Mesendoderm (in vitro differentiated cells): ENCODE results near the gene GDPD2.

ENCODE experiments used
- DNase-seq: peaks from one replicate; pipeline ENCODE4 v3.0.0; 2013
- H2AK5ac ChIP-seq: 2 replicates; pipeline ENCODE4 v1.6.1; 2013; ENCODE audit warnings: low read length, inconsistent platforms
- H2BK120ac ChIP-seq: 2 replicates; pipeline ENCODE4 v1.6.1; 2013; ENCODE audit warnings: low read depth, mild to moderate bottlenecking, low read length, moderate library complexity, mixed read lengths
- H2BK15ac ChIP-seq: replicated peaks from 2 replicates; pipeline ENCODE4 v1.6.1; 2013; ENCODE audit warnings: low read depth, mild to moderate bottlenecking, moderate library complexity
- H2BK5ac ChIP-seq: 2 replicates; pipeline ENCODE4 v1.6.1; 2013; ENCODE audit warnings: low read length, inconsistent platforms
- H3K18ac ChIP-seq: 2 replicates; pipeline ENCODE4 v1.6.1; 2013; ENCODE audit warnings: mild to moderate bottlenecking, low read length, mixed read lengths
- H3K23ac ChIP-seq: one replicate; pipeline ENCODE4 v1.6.1; 2013; ENCODE audit warnings: low read length
- H3K27ac ChIP-seq: 2 replicates; pipeline ENCODE4 v1.5.1; 2013; ENCODE audit warnings: low read depth, mild to moderate bottlenecking, inconsistent platforms, low read length, moderate library complexity
- H3K27me3 ChIP-seq: 2 replicates; pipeline ENCODE4 v1.6.1; 2013; ENCODE audit warnings: low read length, control low read depth, mild to moderate bottlenecking, inconsistent platforms; ENCODE audit not compliant: insufficient read depth, poor library complexity
- H3K36me3 ChIP-seq: 2 replicates; pipeline ENCODE4 v1.6.1; 2013; ENCODE audit warnings: low read length, inconsistent platforms; ENCODE audit not compliant: control insufficient read depth, insufficient read depth
- H3K4ac ChIP-seq: one replicate; pipeline ENCODE4 v1.6.1; 2013; ENCODE audit warnings: low read depth, mild to moderate bottlenecking, low read length, moderate library complexity
- H3K4me1 ChIP-seq: 2 replicates; pipeline ENCODE4 v1.6.1; 2013; ENCODE audit warnings: low read depth, low read length, inconsistent platforms; ENCODE audit not compliant: control insufficient read depth
- H3K4me2 ChIP-seq: 2 replicates; pipeline ENCODE4 v1.6.1; 2013; ENCODE audit warnings: low read length
- H3K4me3 ChIP-seq: 2 replicates; pipeline ENCODE4 v1.5.1; 2013; ENCODE audit warnings: mild to moderate bottlenecking, low read length
- H3K56ac ChIP-seq: one replicate; pipeline ENCODE4 v1.6.1; 2013; ENCODE audit warnings: low read length
- H3K79me1 ChIP-seq: 2 replicates; pipeline ENCODE4 v1.6.1; 2013; ENCODE audit warnings: low read length, inconsistent platforms
- H3K79me2 ChIP-seq: 2 replicates; pipeline ENCODE4 v1.6.1; 2013; ENCODE audit warnings: mild to moderate bottlenecking, low read length; ENCODE audit not compliant: control insufficient read depth, insufficient read depth
- H3K9ac ChIP-seq: 2 replicates; pipeline ENCODE4 v1.6.1; 2013; ENCODE audit warnings: low read length, inconsistent platforms
- H4K5ac ChIP-seq: one replicate; pipeline ENCODE4 v1.6.1; 2013; ENCODE audit warnings: low read length
- H4K8ac ChIP-seq: one replicate; pipeline ENCODE4 v1.6.1; 2013; ENCODE audit warnings: low read depth, mild to moderate bottlenecking, control low read depth, low read length, moderate library complexity
- WGBS: extraction: QIAGEN DNeasy Blood & Tissue Kit; methylation state at CpG from one replicate; pipeline ENCODE4 v1.1.7; 2013; ENCODE audit warnings: low lambda C conversion rate, missing lambda C conversion rate; ENCODE audit not compliant: insufficient coverage; ENCODE audit errors: extremely low coverage; 5-methylcytosine and 5-hydroxymethylcytosine counted together

Gene GDPD2

GRCh38 chrX:70470850-70471289 is 47.8 kb downstream of the GDPD2 start:
- no CpG with 5 or more reads among the region's 3 CpGs for WGBS
- no peak overlapping the region for H3K27ac ChIP-seq
- H2AK5ac ChIP-seq: no peak overlapping the region
- no peak overlapping the region for H4K5ac ChIP-seq
- no peak overlapping the region for H3K4me3 ChIP-seq
- H2BK120ac ChIP-seq: no peak overlapping the region
- no peak overlapping the region for H3K23ac ChIP-seq
- no peak overlapping the region for H3K56ac ChIP-seq
- H3K27me3 ChIP-seq: no peaks in the 10 kb centered on the region
- no peak overlapping the region for H3K4me2 ChIP-seq
- H2BK5ac ChIP-seq: no peak overlapping the region
- DNase-seq: no peak
- H3K9ac ChIP-seq: no peak overlapping the region
- no peaks in the 10 kb centered on the region for H3K4me1 ChIP-seq
- no peak overlapping the region for H4K8ac ChIP-seq
- no peaks in the 10 kb centered on the region for H3K79me2 ChIP-seq
- H3K36me3 ChIP-seq: no peaks in the 10 kb centered on the region
- no peak overlapping the region for H3K4ac ChIP-seq
- H2BK15ac ChIP-seq: no peak overlapping the region
- no peaks in the 10 kb centered on the region for H3K79me1 ChIP-seq
- H3K18ac ChIP-seq: no peak overlapping the region

- Histone ChIP-seq H3K4me1 (no peaks in the 10 kb centered on the region), H3K79me1 (no peaks in the 10 kb centered on the region), H3K27ac (no peak overlapping the region), H3K4me3 (no peak overlapping the region), H3K18ac (no peak overlapping the region), H3K4me2 (no peak overlapping the region), H3K4ac (no peak overlapping the region), H3K9ac (no peak overlapping the region), H3K36me3 (no peaks in the 10 kb centered on the region), H4K5ac (no peak overlapping the region), H3K79me2 (peaks cover 2% of the 10 kb centered on the region), H4K8ac (no peak overlapping the region), H3K27me3 (no peaks in the 10 kb centered on the region), H2BK5ac (no peak overlapping the region), H3K23ac (no peak overlapping the region), H3K56ac (no peak overlapping the region), H2BK120ac (no peak overlapping the region), H2AK5ac (no peak overlapping the region), H2BK15ac (no peak overlapping the region)
- DNase-seq: peak; percentile 8
- no CpG with 5 or more reads among the region's 5 CpGs for WGBS
These were observed 53.2 kb downstream of the GDPD2 start for GRCh38 chrX:70476166-70476933.

GRCh38 chrX:70476934-70477733 is 54.0 kb downstream of the GDPD2 start:
- Histone ChIP-seq H3K4ac (no peak overlapping the region), H3K36me3 (no peaks in the 10 kb centered on the region), H2BK15ac (no peak overlapping the region), H4K8ac (no peak overlapping the region), H4K5ac (no peak overlapping the region), H3K9ac (no peak overlapping the region), H3K27ac (no peak overlapping the region), H3K4me2 (no peak overlapping the region), H3K4me1 (no peaks in the 10 kb centered on the region), H3K79me1 (no peaks in the 10 kb centered on the region), H3K4me3 (no peak overlapping the region), H2BK5ac (no peak overlapping the region), H3K79me2 (peaks cover 2% of the 10 kb centered on the region), H2BK120ac (no peak overlapping the region), H2AK5ac (no peak overlapping the region), H3K27me3 (no peaks in the 10 kb centered on the region), H3K56ac (no peak overlapping the region), H3K23ac (no peak overlapping the region), H3K18ac (no peak overlapping the region)
- WGBS: no CpG with 5 or more reads among the region's 13 CpGs
- DNase-seq: peak; percentile 59

GRCh38 chrX:70477734-70478075 is 54.6 kb downstream of the GDPD2 start:
- H3K4me3 ChIP-seq: no peak overlapping the region
- no peak overlapping the region for H2BK5ac ChIP-seq
- H3K79me1 ChIP-seq: no peaks in the 10 kb centered on the region
- H3K27me3 ChIP-seq: no peaks in the 10 kb centered on the region
- H2BK120ac ChIP-seq: no peak overlapping the region
- no peak for DNase-seq
- H3K56ac ChIP-seq: no peak overlapping the region
- no peaks in the 10 kb centered on the region for H3K36me3 ChIP-seq
- H2AK5ac ChIP-seq: no peak overlapping the region
- H3K18ac ChIP-seq: no peak overlapping the region
- peaks cover 2% of the 10 kb centered on the region for H3K79me2 ChIP-seq
- no peak overlapping the region for H3K9ac ChIP-seq
- H2BK15ac ChIP-seq: no peak overlapping the region
- H3K23ac ChIP-seq: no peak overlapping the region
- no peaks in the 10 kb centered on the region for H3K4me1 ChIP-seq
- no peak overlapping the region for H3K27ac ChIP-seq
- H3K4ac ChIP-seq: no peak overlapping the region
- H3K4me2 ChIP-seq: no peak overlapping the region
- WGBS: no CpG with 5 or more reads among the region's 4 CpGs
- no peak overlapping the region for H4K5ac ChIP-seq
- H4K8ac ChIP-seq: no peak overlapping the region

- no peaks in the 10 kb centered on the region for H3K36me3 ChIP-seq
- no peak overlapping the region for H2BK15ac ChIP-seq
- WGBS: no CpG with 5 or more reads among the region's 10 CpGs
- no peak overlapping the region for H4K5ac ChIP-seq
- no peaks in the 10 kb centered on the region for H3K4me1 ChIP-seq
- H3K23ac ChIP-seq: no peak overlapping the region
- no peak overlapping the region for H3K4me2 ChIP-seq
- H2AK5ac ChIP-seq: no peak overlapping the region
- no peak overlapping the region for H4K8ac ChIP-seq
- H3K79me2 ChIP-seq: peaks cover 2% of the 10 kb centered on the region
- H3K56ac ChIP-seq: no peak overlapping the region
- H3K27me3 ChIP-seq: no peaks in the 10 kb centered on the region
- peak; percentile 10 for DNase-seq
- no peak overlapping the region for H3K4me3 ChIP-seq
- H3K9ac ChIP-seq: no peak overlapping the region
- no peak overlapping the region for H3K4ac ChIP-seq
- no peak overlapping the region for H3K27ac ChIP-seq
- no peak overlapping the region for H2BK120ac ChIP-seq
- no peak overlapping the region for H2BK5ac ChIP-seq
- H3K79me1 ChIP-seq: no peaks in the 10 kb centered on the region
- no peak overlapping the region for H3K18ac ChIP-seq
These were observed 55.6 kb downstream of the GDPD2 start for GRCh38 chrX:70478526-70479245.
